Upper lobe of left lung (tissue), 4 donors: ENCODE data around the gene GDF11.

ENCODE experiments used
- EP300 ChIP-seq, 4 donors: sonication (generic); formaldehyde crosslinking; IDR thresholded peaks; one replicate each; pipeline ENCODE4 v1.5.1; 2017; ENCODE audit warnings: antibody characterized with exemption in 4 of 4, control low read depth in 2 of 4
- POLR2A ChIP-seq, 4 donors: fragments of 450-650 bp; IDR thresholded peaks; one replicate each; pipeline ENCODE4 v1.5.1; 2016 to 2017; ENCODE audit warnings: antibody characterized with exemption in 4 of 4, mild to moderate bottlenecking in 2 of 4
- TF ChIP-seq, protein P1 (sequence below), 6 experiments: fragments of 450-650 bp in 4 of 6; fragments of 200-600 bp in 2 of 6; sonication (generic) in 2 of 6; IDR thresholded peaks; one replicate each; pipeline ENCODE4 v1.5.1; 2016 to 2019; ENCODE audit warnings: antibody characterized with exemption in 6 of 6

DNA sequence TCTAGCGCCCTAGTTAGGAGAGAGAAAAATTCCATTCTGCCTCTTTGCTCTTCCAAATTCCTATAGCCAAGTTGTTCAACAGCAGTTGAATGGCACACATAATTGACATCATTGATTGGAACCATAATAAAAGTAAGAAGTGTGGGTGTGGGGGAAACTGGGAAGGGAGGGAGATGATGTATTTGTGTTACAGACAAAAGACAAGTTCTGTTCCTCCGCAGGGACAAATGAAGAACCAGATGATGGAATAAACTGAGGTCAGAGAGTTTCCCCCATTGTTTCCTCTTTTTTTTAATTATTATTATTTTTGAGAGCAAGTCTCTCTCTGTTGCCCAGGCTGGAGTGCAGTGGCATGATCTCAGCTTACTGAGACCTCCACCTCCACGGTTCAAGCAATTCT lies 34.9 kb downstream of the GDF11 start:
- TF ChIP-seq POLR2A (IDR thresholded peaks at IDR 0.05) (no peak), EP300 (IDR thresholded peaks at IDR 0.05) (no peak)
- TF ChIP-seq, protein P1, sequence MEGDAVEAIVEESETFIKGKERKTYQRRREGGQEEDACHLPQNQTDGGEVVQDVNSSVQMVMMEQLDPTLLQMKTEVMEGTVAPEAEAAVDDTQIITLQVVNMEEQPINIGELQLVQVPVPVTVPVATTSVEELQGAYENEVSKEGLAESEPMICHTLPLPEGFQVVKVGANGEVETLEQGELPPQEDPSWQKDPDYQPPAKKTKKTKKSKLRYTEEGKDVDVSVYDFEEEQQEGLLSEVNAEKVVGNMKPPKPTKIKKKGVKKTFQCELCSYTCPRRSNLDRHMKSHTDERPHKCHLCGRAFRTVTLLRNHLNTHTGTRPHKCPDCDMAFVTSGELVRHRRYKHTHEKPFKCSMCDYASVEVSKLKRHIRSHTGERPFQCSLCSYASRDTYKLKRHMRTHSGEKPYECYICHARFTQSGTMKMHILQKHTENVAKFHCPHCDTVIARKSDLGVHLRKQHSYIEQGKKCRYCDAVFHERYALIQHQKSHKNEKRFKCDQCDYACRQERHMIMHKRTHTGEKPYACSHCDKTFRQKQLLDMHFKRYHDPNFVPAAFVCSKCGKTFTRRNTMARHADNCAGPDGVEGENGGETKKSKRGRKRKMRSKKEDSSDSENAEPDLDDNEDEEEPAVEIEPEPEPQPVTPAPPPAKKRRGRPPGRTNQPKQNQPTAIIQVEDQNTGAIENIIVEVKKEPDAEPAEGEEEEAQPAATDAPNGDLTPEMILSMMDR (IDR thresholded peaks at IDR 0.05) = no peak
